GM21717 (cell line): ENCODE measurements around the gene GSTM2.

Experiments
- ATAC-seq: cut with Tn5 transposase; IDR thresholded peaks from one replicate; pipeline ENCODE4 v1.9.1; 2021; ENCODE audit warnings: mild to moderate bottlenecking, moderate library complexity; ENCODE audit not compliant: unreplicated experiment

GSTM2 gene

GRCh38 chr1:109712321-109712864, 44.5 kb downstream of the GSTM2 start:
- no peak for ATAC-seq

DNA sequence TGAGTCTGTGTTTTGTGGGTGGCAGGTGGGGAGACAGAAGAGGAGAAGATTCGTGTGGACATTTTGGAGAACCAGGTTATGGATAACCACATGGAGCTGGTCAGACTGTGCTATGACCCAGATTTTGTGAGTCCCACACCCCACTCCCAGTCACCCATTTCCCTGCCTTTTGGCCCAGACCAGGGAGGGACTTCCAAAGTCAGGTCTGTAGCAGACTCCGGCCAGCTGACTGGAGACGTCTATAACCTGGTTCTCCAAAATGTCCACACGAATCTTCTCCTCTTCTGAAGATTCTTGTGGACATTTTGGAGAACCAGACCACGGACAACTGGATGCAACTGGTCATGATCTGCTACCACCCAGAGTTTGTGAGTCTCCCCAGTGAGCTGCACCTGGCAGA, 45.8 kb downstream of the GSTM2 start:
- ATAC-seq = no peak

- no peak for ATAC-seq
Observed at GRCh38 chr1:109714661-109715372, 47.0 kb downstream of the GSTM2 start.

GRCh38 chr1:109716121-109716520, 48.3 kb downstream of the GSTM2 start:
- ATAC-seq = no peak

DNA sequence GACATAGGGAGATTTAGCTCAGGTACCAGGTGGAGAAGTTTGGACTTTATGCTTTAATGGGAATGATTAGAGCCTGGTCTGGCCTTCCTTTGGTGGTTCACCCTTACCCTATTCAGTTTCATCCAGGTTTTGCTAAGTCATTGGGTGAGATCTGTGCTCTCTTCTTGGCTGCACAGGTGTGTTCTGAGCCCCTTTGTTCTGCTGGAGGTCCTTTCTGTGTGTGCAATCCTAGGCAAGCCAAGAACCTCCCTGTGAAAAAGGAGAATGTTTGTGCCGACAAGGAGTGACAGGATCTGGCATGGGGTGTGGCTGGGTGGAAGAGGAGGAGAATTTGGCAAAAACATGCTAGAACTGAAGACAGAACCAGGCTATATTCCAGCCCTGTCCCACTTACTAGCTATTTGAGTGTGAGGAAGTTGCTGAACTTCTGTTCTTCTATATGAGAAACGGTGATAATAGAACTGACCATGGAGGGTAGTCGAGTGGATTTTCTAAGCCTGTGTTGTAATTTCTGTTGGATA, 48.8 kb downstream of the GSTM2 start:
- no peak for ATAC-seq

DNA sequence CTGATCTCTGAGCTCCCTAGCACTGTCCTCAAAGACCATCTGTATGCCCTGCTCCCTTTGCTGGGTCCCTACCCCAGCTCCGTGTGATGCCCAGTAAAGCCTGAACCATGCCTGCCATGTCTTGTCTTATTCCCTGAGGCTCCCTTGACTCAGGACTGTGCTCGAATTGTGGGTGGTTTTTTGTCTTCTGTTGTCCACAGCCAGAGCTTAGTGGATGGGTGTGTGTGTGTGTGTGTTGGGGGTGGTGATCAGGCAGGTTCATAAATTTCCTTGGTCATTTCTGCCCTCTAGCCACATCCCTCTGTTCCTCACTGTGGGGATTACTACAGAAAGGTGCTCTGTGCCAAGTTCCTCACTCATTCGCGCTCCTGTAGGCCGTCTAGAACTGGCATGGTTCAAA, 49.9 kb downstream of the GSTM2 start:
- ATAC-seq = no peak

DNA sequence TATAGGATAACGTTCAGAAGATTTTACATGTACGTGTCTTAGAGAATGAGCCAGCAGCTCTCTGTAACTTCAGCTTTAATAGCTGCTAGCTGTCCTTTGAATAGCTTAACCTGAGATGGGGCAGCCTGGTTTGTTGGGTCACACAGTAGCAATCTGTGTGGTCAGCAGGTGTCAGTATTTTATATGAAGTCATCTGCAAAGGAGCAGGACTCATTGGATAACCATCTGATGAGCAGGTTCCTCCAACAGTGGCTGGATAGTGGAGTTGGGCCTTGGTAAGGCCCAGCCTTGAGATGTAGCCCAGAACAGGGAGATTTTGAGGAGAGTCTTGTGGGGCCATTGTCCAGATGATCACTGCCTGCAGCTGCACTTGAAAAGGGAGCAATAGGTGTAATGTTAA, 50.6 kb downstream of the GSTM2 start:
- no peak for ATAC-seq

GRCh38 chr1:109719337-109719837, 51.5 kb downstream of the GSTM2 start:
- ATAC-seq = peak; percentile 70

- no peak for ATAC-seq
Observed at GRCh38 chr1:109721042-109721441, 53.2 kb downstream of the GSTM2 start.

DNA sequence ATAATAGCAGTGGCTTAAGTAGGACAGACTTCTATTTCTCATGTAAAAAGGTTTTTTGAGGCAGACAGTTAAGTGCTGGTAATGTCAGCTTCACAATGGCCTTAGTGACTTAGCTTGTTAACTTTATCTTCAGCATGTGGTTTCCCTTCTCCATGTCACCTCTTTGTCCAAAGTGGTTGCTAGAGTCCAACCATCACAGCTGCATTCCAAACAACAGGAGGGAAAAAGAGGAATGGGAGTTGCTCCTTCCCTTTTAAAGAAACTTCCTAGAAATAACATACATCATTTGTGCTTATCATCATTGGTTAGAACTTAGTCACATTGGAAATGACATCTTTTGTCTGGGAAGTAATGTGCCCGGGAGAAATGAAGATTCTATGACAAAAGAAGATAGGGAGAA, 54.1 kb downstream of the GSTM2 start:
- no peak for ATAC-seq

GRCh38 chr1:109722908-109723691, 55.2 kb downstream of the GSTM2 start:
- no peak for ATAC-seq
